ENCODE data around the gene TRAPPC10. TPM values are rescaled to one million over a fixed set of nuclear protein-coding genes. Genes with fewer than 3 reads are reported as not detected.

Gene TRAPPC10
- total and polyA plus RNA-seq, 9 of the 15 experiments (the other 6 are each of a cell fraction or from before 2014, with no cell fraction given), result 1.1 to 33.8 (median 24.3) TPM

- TF ChIP-seq ILF3 (IDR thresholded peaks at IDR 0.05; ENCODE audit: borderline replicate concordance), result peak; percentile 90; the same call in 1 of the 2 replicates
- no peak for TF ChIP-seq SRSF9 (IDR thresholded peaks at IDR 0.05; ENCODE audit: borderline replicate concordance, low read depth, low read length)
- peak; percentile 58 for TF ChIP-seq PKNOX1 (IDR thresholded peaks at IDR 0.05)
- no peak for TF ChIP-seq STAT5A (IDR thresholded peaks at IDR 0.05; ENCODE audit: borderline replicate concordance, low read length)
- TF ChIP-seq SNIP1 (IDR thresholded peaks at IDR 0.05; ENCODE audit: low read depth), result no peak
- TF ChIP-seq GTF2A2 (tag; IDR thresholded peaks at IDR 0.05), result no peak
- no peak for TF ChIP-seq BACH1 (tag; IDR thresholded peaks at IDR 0.05)
- no peak for TF ChIP-seq CEBPG (CRISPR knock-in tag; IDR thresholded peaks at IDR 0.05)
- no peak for TF ChIP-seq CEBPG (tag; conservative IDR thresholded peaks at IDR 0.05 in 1 of 2, IDR thresholded peaks at IDR 0.05 in 1 of 2)
- no peak for TF ChIP-seq KAT8 (IDR thresholded peaks at IDR 0.05; ENCODE audit: low read depth)
- TF ChIP-seq ZNF444 (CRISPR knock-in tag; IDR thresholded peaks at IDR 0.05), result no peak
- peak; percentile 88; the same call in 1 of the 2 replicates for TF ChIP-seq KDM2B (CRISPR knock-in tag; IDR thresholded peaks at IDR 0.05)
- no peak for TF ChIP-seq CBFB (CRISPR knock-in tag; IDR thresholded peaks at IDR 0.05)
- TF ChIP-seq MECOM (CRISPR knock-in tag; IDR thresholded peaks at IDR 0.05), result no peak
- TF ChIP-seq NKRF (IDR thresholded peaks at IDR 0.05; ENCODE audit: borderline replicate concordance), result peak; percentile 42; the same call in 1 of the 2 replicates
- TF ChIP-seq DNMT1 (IDR thresholded peaks at IDR 0.05), result no peak
- no peak for TF ChIP-seq ZNF347 (CRISPR knock-in tag; IDR thresholded peaks at IDR 0.05; ENCODE audit: low read depth)
- no peak for TF ChIP-seq CBX8 (IDR thresholded peaks at IDR 0.05; ENCODE audit: borderline replicate concordance, extremely low read depth, low read depth, low read length, poor library complexity, severe bottlenecking)
- TF ChIP-seq KLF6 (CRISPR knock-in tag; IDR thresholded peaks at IDR 0.05; ENCODE audit: borderline replicate concordance), result no peak
- TF ChIP-seq CREBBP (IDR thresholded peaks at IDR 0.05; ENCODE audit: low read depth, low read length), result no peak
- TF ChIP-seq FIP1L1 (IDR thresholded peaks at IDR 0.05; ENCODE audit: low read depth, low read length, poor library complexity, severe bottlenecking), result peak; percentile 78
- no peak for TF ChIP-seq NELFE (IDR thresholded peaks at IDR 0.05; ENCODE audit: insufficient read depth, insufficient read length)
- no peak for TF ChIP-seq LEF1 (IDR thresholded peaks at IDR 0.05)
- TF ChIP-seq XRCC5 (IDR thresholded peaks at IDR 0.05; ENCODE audit: low read depth, low read length), result 0 out of 2 replicates have a peak, but pooled peaks have one; percentile 16
- no peak for TF ChIP-seq ZNF197 (CRISPR knock-in tag; IDR thresholded peaks at IDR 0.05; ENCODE audit: low read depth)
- TF ChIP-seq TCF7 (IDR thresholded peaks at IDR 0.05; ENCODE audit: borderline replicate concordance), result no peak; the same call in 1 of the 2 replicates
- 0 out of 2 replicates have a peak, but pooled peaks have one; percentile 16 for TF ChIP-seq ZKSCAN8 (CRISPR knock-in tag; IDR thresholded peaks at IDR 0.05)
Observed at GRCh38 chr21:44011579-44012473, at the start of gene TRAPPC10 (continued).

All from K562 (cell line).